HG02623 (cell line): Measurements from ENCODE around the gene CEP250.
A peak's percentile ranks its signal among the peaks of the same experiment; 100 is the strongest.
"Not testable (repeated sequence)": the region's sequence is repeated elsewhere in the genome, so short reads cannot be mapped to it uniquely, and the experiment has no call there.

Experiments used
- ATAC-seq: cut with Tn5 transposase; IDR thresholded peaks from one replicate; pipeline ENCODE4 v1.9.1; 2021; ENCODE audit warnings: moderate library complexity; ENCODE audit not compliant: unreplicated experiment

Gene CEP250

GRCh38 chr20:35454881-35455609 is at the start of gene CEP250:
Gene CEP250 (plus strand): TSS chr20:35455598. CDS start chr20:35462368, 6,770 bp downstream.
- ATAC-seq, result peak; percentile 94

- no peak for ATAC-seq
These were observed 49.6 kb upstream of the CEP250 start for GRCh38 chr20:35405775-35406174.

GRCh38 chr20:35408270-35408669 is 47.1 kb upstream of the CEP250 start:
- ATAC-seq, result no peak

GRCh38 chr20:35409542-35409941 is 45.9 kb upstream of the CEP250 start:
- ATAC-seq, result no peak

GRCh38 chr20:35410613-35411012 is 44.8 kb upstream of the CEP250 start:
- ATAC-seq, result no peak

- ATAC-seq, result no peak
These were observed 34.1 kb upstream of the CEP250 start for GRCh38 chr20:35421322-35421721.

- no peak for ATAC-seq
These were observed 23.6 kb upstream of the CEP250 start for GRCh38 chr20:35431621-35432429.

- no peak for ATAC-seq
These were observed 23.0 kb upstream of the CEP250 start for GRCh38 chr20:35432430-35432735.

GRCh38 chr20:35433337-35433736 is 22.1 kb upstream of the CEP250 start:
- no peak for ATAC-seq

GRCh38 chr20:35434085-35435005 is 21.1 kb upstream of the CEP250 start:
- no peak for ATAC-seq

- ATAC-seq, result no peak
These were observed 19.2 kb upstream of the CEP250 start for GRCh38 chr20:35436177-35436573.

GRCh38 chr20:35437599-35437998 is 17.8 kb upstream of the CEP250 start:
- no peak for ATAC-seq

- ATAC-seq, result no peak
These were observed 12.4 kb upstream of the CEP250 start for GRCh38 chr20:35443003-35443402.

- ATAC-seq, result no peak
These were observed 11.2 kb upstream of the CEP250 start for GRCh38 chr20:35444226-35444625.

- no peak for ATAC-seq
These were observed 8.9 kb upstream of the CEP250 start for GRCh38 chr20:35446356-35447078.

GRCh38 chr20:35447082-35447789 is 8.2 kb upstream of the CEP250 start:
- ATAC-seq, result no peak

GRCh38 chr20:35448788-35449373 is 6.5 kb upstream of the CEP250 start:
- ATAC-seq, result no peak

GRCh38 chr20:35449855-35450254 is 5.5 kb upstream of the CEP250 start:
- ATAC-seq, result not testable (repeated sequence)

GRCh38 chr20:35451295-35451694 is 4.1 kb upstream of the CEP250 start:
- ATAC-seq, result no peak

GRCh38 chr20:35453647-35454046 is 1.8 kb upstream of the CEP250 start:
- ATAC-seq, result no peak
